Esophagus muscularis mucosa (tissue), 4 donors: ENCODE results near the gene STK33. TPM values are rescaled to one million over a fixed set of nuclear protein-coding genes. Genes with fewer than 3 reads are reported as not detected.

ENCODE experiments used
- DNase-seq: peaks from one replicate; pipeline ENCODE4 v3.0.0-alpha.2; 2017; ENCODE audit errors: extremely low spot score
- H3K27ac ChIP-seq, 4 donors: fragments of 200-600 bp; sonication (generic); replicated peaks in 1 of 4; 1 replicate in 3 of 4; 2 replicates in 1 of 4; pipeline ENCODE4 v1.5.1; 2016 to 2019; ENCODE audit warnings: mild to moderate bottlenecking in 1 of 4
- H3K27me3 ChIP-seq, 4 donors: fragments of 200-600 bp; sonication (generic); one replicate each; pipeline versions ENCODE4 v1.5.1 to v1.6.0; 2016 to 2019
- H3K36me3 ChIP-seq, 4 donors: fragments of 200-600 bp; sonication (generic); one replicate each; pipeline ENCODE4 v1.5.1; 2016 to 2019
- H3K4me1 ChIP-seq, 4 donors: fragments of 200-600 bp; sonication (generic); one replicate each; pipeline ENCODE4 v1.5.1; 2016 to 2019
- H3K4me3 ChIP-seq, 4 donors: fragments of 200-600 bp; sonication (generic); 1 replicate in 2 of 4; 2 replicates in 2 of 4; pipeline ENCODE4 v1.5.1; 2016 to 2019; ENCODE audit warnings: mild to moderate bottlenecking in 4 of 4, moderate library complexity in 1 of 4
- H3K9me3 ChIP-seq, 4 donors: fragments of 200-600 bp; sonication (generic); 1 replicate in 3 of 4; 2 replicates in 1 of 4; pipeline ENCODE4 v1.5.1; 2016 to 2019
- CTCF ChIP-seq, 3 experiments: fragments of 200-600 bp in 2 of 3; fragments of 450-650 bp in 1 of 3; sonication (generic) in 2 of 3; IDR thresholded peaks; one replicate each; pipeline ENCODE4 v1.5.1; 2017 to 2019; ENCODE audit warnings: antibody characterized with exemption in 3 of 3, mild to moderate bottlenecking in 2 of 3, moderate library complexity in 1 of 3
- EP300 ChIP-seq: sonication (generic); formaldehyde crosslinking; IDR thresholded peaks from one replicate; pipeline ENCODE4 v1.6.1; 2017; ENCODE audit warnings: antibody characterized with exemption
- POLR2A ChIP-seq: fragments of 450-650 bp; IDR thresholded peaks from one replicate; pipeline ENCODE4 v1.6.1; 2017; ENCODE audit warnings: antibody characterized with exemption, moderate library complexity, mild to moderate bottlenecking, low read depth
- POLR2AphosphoS5 ChIP-seq, 2 donors: sonication (generic); formaldehyde crosslinking; IDR thresholded peaks; one replicate each; pipeline ENCODE4 v1.6.1; 2017; ENCODE audit warnings: antibody characterized with exemption in 2 of 2
- WGBS: methylation state at CpG from one replicate; pipeline ENCODE4 v1.1.5; 2018; 5-methylcytosine and 5-hydroxymethylcytosine counted together
- intact Hi-C: fragments of 100-400 bp; cut with DNase I; formaldehyde crosslinking; loops from one replicate; pipeline ENCODE4 v1.15.1; 2023
- total RNA-seq, 4 donors: library from RNA; depleted of rRNA; stranded (reverse); fragments of >200 nt; gene quantifications; one replicate each; pipeline versions ENCODE4 v1.1.0 to v1.2.1, GENCODE V29; 2016

STK33 gene
- total RNA-seq, 4 donors from 2014 or later = 12.7 to 29.1 (median 19.8) TPM

DNA sequence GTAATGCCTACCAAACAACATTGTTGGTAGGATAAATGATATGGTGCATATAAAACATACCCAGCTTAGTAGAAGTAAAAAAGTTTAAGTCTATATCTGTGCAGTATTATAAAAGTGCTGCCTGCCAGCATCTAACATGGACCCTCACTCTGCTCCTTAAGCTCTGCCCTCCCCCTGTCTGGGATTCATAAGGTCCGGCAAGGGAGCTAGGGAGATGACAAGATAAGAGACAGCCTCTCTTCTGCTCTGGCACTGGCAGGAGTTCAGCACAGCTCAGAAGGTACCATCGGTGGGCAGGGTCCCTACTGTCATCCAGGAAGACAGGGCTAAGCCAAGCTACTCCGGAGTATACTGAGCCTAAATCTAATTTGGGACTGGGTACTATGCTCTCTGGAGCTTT, 45.6 kb upstream of the STK33 start:
- intact Hi-C loops = no loop called here
- Histone ChIP-seq H3K27ac (no peak overlapping the region), H3K4me3 (no peak overlapping the region), H3K4me1 (no peaks in the 10 kb centered on the region), H3K9me3 (no peaks in the 10 kb centered on the region), H3K27me3 (no peaks in the 10 kb centered on the region), H3K36me3 (peaks cover 21 to 99% (median 51%) of the 10 kb centered on the region in 4 donors)
- TF ChIP-seq POLR2AphosphoS5 (IDR thresholded peaks at IDR 0.05) (no peak), EP300 (no peak)
- DNase-seq = no peak
- 90% methylated on average over 3 of the region's 3 CpGs for WGBS

- peaks cover 21 to 97% (median 52%) of the 10 kb centered on the region in 4 donors for H3K36me3 ChIP-seq
- intact Hi-C loops = no loop called here
- WGBS = 93% methylated on average over 5 of the region's 5 CpGs
Observed at GRCh38 chr11:8638300-8638699, 44.3 kb upstream of the STK33 start.

GRCh38 chr11:8636127-8636526, 42.1 kb upstream of the STK33 start:
- Histone ChIP-seq H3K27ac (no peak overlapping the region), H3K4me1 (peaks cover 0 to 6% (median 2%) of the 10 kb centered on the region in 4 donors), H3K36me3 (peaks cover 13 to 79% (median 40%) of the 10 kb centered on the region in 4 donors), H3K9me3 (no peaks in the 10 kb centered on the region), H3K27me3 (no peaks in the 10 kb centered on the region), H3K4me3 (no peak overlapping the region)
- no peak for DNase-seq
- 100% methylated on average over 2 of the region's 2 CpGs for WGBS
- no peak for TF ChIP-seq EP300
- no peak for TF ChIP-seq POLR2AphosphoS5 (IDR thresholded peaks at IDR 0.05)
- TF ChIP-seq CTCF (IDR thresholded peaks at IDR 0.05) = no peak
- TF ChIP-seq POLR2A = no peak
- intact Hi-C loops = no loop called here

More at GRCh38 chr11:8638300-8638699, 44.3 kb upstream of the STK33 start:
- TF ChIP-seq POLR2AphosphoS5 (IDR thresholded peaks at IDR 0.05) = no peak
- TF ChIP-seq POLR2A = no peak
- TF ChIP-seq CTCF (IDR thresholded peaks at IDR 0.05) = no peak
- no peak for TF ChIP-seq EP300
- H3K4me1 ChIP-seq = no peaks in the 10 kb centered on the region
- no peak overlapping the region for H3K4me3 ChIP-seq
- no peak for DNase-seq
- no peak overlapping the region for H3K27ac ChIP-seq
- H3K9me3 ChIP-seq = no peaks in the 10 kb centered on the region
- no peaks in the 10 kb centered on the region for H3K27me3 ChIP-seq

DNA sequence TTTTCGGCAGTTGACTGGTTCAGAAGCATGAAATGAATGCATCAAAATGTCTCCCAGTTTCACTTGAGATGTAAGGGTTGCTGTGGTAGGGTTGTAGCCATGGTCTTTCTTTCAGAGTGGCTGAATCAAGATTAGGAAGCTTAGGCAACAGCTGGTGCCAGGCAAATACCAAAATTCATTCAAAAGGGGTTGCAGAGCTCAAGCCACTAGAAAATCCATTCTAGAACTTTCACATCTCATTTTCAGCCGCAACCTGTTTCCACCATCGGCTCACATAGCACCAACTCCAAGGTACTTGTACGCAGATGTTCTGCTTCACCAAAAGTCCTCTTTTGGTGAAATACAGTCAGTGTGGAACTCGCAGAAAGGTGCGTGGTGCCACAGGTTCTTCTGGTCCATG, 40.5 kb upstream of the STK33 start:
- Histone ChIP-seq H3K9me3 (no peaks in the 10 kb centered on the region), H3K27ac (no peak overlapping the region), H3K36me3 (peaks cover 13 to 63% (median 29%) of the 10 kb centered on the region in 4 donors), H3K4me3 (no peak overlapping the region), H3K4me1 (peaks cover 0 to 9% (median 2%) of the 10 kb centered on the region in 4 donors), H3K27me3 (no peaks in the 10 kb centered on the region)
- 98% methylated on average over 6 of the region's 6 CpGs for WGBS
- no peak for TF ChIP-seq POLR2A
- TF ChIP-seq EP300 = no peak
- no peak for TF ChIP-seq POLR2AphosphoS5 (IDR thresholded peaks at IDR 0.05)
- no peak for TF ChIP-seq CTCF (IDR thresholded peaks at IDR 0.05)
- DNase-seq = no peak
- intact Hi-C loops = no loop called here

DNA sequence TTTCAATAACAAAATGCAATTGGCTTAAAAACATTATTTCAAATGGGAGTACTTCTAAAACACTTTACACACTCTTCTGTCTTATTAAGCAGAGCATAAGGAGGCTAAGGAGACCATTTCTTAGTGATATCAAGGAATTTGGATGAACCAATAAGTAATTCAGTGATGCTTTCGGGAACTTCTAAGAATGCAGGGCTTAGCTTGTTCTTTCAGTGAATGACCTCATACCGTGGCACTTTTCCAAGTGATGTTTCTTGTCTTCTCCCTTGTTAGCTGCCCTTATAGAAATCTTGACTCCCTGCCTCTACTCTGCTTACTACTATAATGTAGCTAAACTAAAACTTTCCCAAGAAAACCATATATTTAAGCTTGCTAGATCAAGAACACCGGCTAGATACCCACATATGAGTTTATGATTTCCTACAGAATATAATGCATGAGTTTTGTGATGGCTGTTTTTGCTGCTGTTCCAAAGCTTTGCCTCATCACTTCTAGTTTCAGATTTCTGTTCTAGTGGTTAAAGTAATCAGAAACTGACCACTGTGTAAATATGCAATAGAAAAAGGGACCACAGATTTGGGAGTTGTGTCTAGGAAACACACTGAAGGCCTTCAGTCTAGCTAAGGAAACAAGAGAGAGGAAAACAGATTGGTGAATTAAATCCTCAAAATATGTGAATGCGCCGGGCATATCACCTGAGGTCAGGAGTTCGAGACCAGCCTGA, 37.5 kb upstream of the STK33 start:
- intact Hi-C loops = no loop called here
- Histone ChIP-seq H3K27me3 (no peaks in the 10 kb centered on the region), H3K27ac (no peak overlapping the region), H3K4me1 (peaks cover 0 to 9% (median 2%) of the 10 kb centered on the region in 4 donors), H3K9me3 (no peaks in the 10 kb centered on the region), H3K4me3 (no peak overlapping the region), H3K36me3 (peaks cover 5 to 34% (median 19%) of the 10 kb centered on the region in 4 donors)
- 75% methylated on average over 6 of the region's 6 CpGs for WGBS
- DNase-seq = no peak
- TF ChIP-seq POLR2A (no peak), EP300 (no peak), CTCF (IDR thresholded peaks at IDR 0.05) (no peak), POLR2AphosphoS5 (IDR thresholded peaks at IDR 0.05) (no peak)
